ENCODE measurements around the gene GABRB2. TPM values are rescaled to one million over a fixed set of nuclear protein-coding genes. Genes with fewer than 3 reads are reported as not detected.

GABRB2 gene
- total RNA-seq, 1 donor = not detected

DNA sequence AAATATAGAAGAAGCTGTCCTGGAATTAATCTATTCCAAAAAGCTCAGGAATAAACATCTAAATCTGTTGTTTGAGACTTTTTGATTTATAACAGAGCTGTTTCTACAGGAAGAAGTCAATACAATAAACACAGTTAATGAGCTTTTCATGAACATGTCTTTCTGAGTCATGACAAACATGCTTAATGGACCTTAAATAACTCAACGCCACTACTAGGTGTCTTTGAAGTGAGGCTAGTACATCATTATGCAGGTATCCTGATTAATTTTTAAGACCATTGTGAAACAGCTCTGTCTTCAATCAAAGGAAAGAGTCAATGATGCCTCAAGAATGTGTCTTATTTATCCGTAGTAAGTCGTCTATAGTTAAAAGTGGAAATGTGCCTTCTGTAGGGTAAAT is 131.6 kb downstream of the GABRB2 start:
- Histone ChIP-seq H3K27me3 (ENCODE audit: insufficient read depth, low read length) (no peaks in the 10 kb centered on the region), H3K4me1 (ENCODE audit: insufficient read depth, low read length) (no peaks in the 10 kb centered on the region), H3K4me3 (ENCODE audit: low read length) (no peak overlapping the region), H3K9me3 (ENCODE audit: low read depth, low read length) (no peaks in the 10 kb centered on the region)

- no peaks in the 10 kb centered on the region for H3K9me3 ChIP-seq (ENCODE audit: low read depth, low read length)
- no peak overlapping the region for H3K4me3 ChIP-seq (ENCODE audit: low read length)
- H3K27me3 ChIP-seq (ENCODE audit: insufficient read depth, low read length) = no peaks in the 10 kb centered on the region
- no peaks in the 10 kb centered on the region for H3K4me1 ChIP-seq (ENCODE audit: insufficient read depth, low read length)
These were observed 132.5 kb downstream of the GABRB2 start for GRCh38 chr5:161414037-161414436.

DNA sequence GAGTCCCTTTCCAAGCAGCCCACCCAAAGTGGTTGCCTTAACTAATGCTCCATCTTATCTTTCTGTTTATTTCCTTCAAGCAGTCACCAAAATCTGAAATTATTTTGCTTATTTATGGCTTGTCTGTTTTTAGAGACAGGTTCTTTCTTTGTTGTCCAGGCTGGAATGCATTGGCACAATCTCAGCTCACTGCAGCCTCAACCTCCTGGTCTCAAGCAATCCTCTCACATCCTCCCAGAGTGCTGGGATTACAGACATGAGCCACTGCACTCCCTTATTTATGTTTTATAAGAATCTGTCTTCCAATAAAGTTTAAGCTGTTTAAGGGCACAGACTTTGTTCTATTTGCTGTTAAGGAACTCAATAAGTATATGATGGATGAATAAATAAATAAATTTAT is 133.7 kb downstream of the GABRB2 start:
- no peak overlapping the region for H3K4me3 ChIP-seq (ENCODE audit: low read length)
- H3K9me3 ChIP-seq (ENCODE audit: low read depth, low read length) = no peaks in the 10 kb centered on the region
- H3K27me3 ChIP-seq (ENCODE audit: insufficient read depth, low read length) = no peaks in the 10 kb centered on the region

GRCh38 chr5:161411156-161411555 is 135.4 kb downstream of the GABRB2 start:
- H3K4me1 ChIP-seq (ENCODE audit: insufficient read depth, low read length) = no peaks in the 10 kb centered on the region
- no peaks in the 10 kb centered on the region for H3K27me3 ChIP-seq (ENCODE audit: insufficient read depth, low read length)
- no peak overlapping the region for H3K4me3 ChIP-seq (ENCODE audit: low read length)
- H3K9me3 ChIP-seq (ENCODE audit: low read depth, low read length) = no peaks in the 10 kb centered on the region

More for the DNA sequence above, 133.7 kb downstream of the GABRB2 start:
- no peaks in the 10 kb centered on the region for H3K4me1 ChIP-seq (ENCODE audit: insufficient read depth, low read length)

- no peaks in the 10 kb centered on the region for H3K4me1 ChIP-seq (ENCODE audit: insufficient read depth, low read length)
- no peak overlapping the region for H3K4me3 ChIP-seq (ENCODE audit: low read length)
- no peaks in the 10 kb centered on the region for H3K9me3 ChIP-seq (ENCODE audit: low read depth, low read length)
- no peaks in the 10 kb centered on the region for H3K27me3 ChIP-seq (ENCODE audit: insufficient read depth, low read length)
These were observed 135.9 kb downstream of the GABRB2 start for GRCh38 chr5:161410640-161411039.

- Histone ChIP-seq H3K4me1 (ENCODE audit: insufficient read depth, low read length) (no peaks in the 10 kb centered on the region), H3K4me3 (ENCODE audit: low read length) (no peak overlapping the region), H3K27me3 (ENCODE audit: insufficient read depth, low read length) (no peaks in the 10 kb centered on the region), H3K9me3 (ENCODE audit: low read depth, low read length) (no peaks in the 10 kb centered on the region)
These were observed 137.1 kb downstream of the GABRB2 start for GRCh38 chr5:161409471-161409870.

- Histone ChIP-seq H3K9me3 (ENCODE audit: low read depth, low read length) (no peaks in the 10 kb centered on the region), H3K4me3 (ENCODE audit: low read length) (no peak overlapping the region), H3K27me3 (ENCODE audit: insufficient read depth, low read length) (no peaks in the 10 kb centered on the region)
These were observed 139.6 kb downstream of the GABRB2 start for GRCh38 chr5:161406880-161407279.

DNA sequence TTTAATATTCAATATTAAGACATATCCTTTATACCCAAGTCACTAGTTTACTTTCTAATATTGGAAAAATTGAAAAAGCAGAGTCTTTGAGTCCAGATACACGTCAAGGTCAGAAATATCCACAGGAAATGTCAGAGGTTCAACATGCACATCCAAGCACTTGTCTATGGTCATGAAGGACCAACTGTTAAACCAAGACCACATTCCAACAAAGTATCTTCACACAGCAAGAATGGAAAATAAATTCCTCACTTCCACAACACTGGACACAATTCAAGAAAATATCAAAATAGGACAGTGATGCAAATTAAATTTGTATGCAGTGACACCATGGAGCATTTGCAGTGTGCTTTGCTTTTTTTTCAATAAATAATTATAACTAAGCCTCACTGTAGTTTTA is 142.5 kb downstream of the GABRB2 start:
- H3K4me1 ChIP-seq (ENCODE audit: insufficient read depth, low read length) = no peaks in the 10 kb centered on the region
- no peaks in the 10 kb centered on the region for H3K9me3 ChIP-seq (ENCODE audit: low read depth, low read length)
- no peak overlapping the region for H3K4me3 ChIP-seq (ENCODE audit: low read length)
- H3K27me3 ChIP-seq (ENCODE audit: insufficient read depth, low read length) = no peaks in the 10 kb centered on the region

More at GRCh38 chr5:161406880-161407279, 139.6 kb downstream of the GABRB2 start:
- no peaks in the 10 kb centered on the region for H3K4me1 ChIP-seq (ENCODE audit: insufficient read depth, low read length)

DNA sequence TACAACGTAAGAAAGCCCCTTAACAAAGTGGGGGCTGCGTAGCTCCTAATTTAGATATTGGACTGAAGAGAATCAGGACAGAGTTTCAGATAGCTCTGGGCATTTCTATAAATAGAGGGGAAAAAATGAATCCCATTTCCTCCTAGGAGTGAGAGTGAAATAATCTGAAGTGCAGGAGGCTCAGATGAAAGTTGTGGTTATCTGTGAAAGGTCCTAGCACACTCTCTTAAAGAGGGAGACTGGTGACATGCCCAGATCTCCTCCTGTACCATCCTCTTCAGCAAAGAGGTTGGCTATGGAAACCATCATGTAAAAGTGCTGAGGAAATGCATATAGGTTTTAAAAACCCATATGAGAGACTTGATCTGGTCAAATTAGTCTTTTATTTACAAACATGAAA is 143.4 kb downstream of the GABRB2 start:
- no peaks in the 10 kb centered on the region for H3K4me1 ChIP-seq (ENCODE audit: insufficient read depth, low read length)
- H3K9me3 ChIP-seq (ENCODE audit: low read depth, low read length) = no peaks in the 10 kb centered on the region
- H3K4me3 ChIP-seq (ENCODE audit: low read length) = no peak overlapping the region
- H3K27me3 ChIP-seq (ENCODE audit: insufficient read depth, low read length) = no peaks in the 10 kb centered on the region

GRCh38 chr5:161400583-161400982 is 145.9 kb downstream of the GABRB2 start:
- H3K4me3 ChIP-seq (ENCODE audit: low read length) = no peak overlapping the region
- no peaks in the 10 kb centered on the region for H3K9me3 ChIP-seq (ENCODE audit: low read depth, low read length)
- H3K4me1 ChIP-seq (ENCODE audit: insufficient read depth, low read length) = no peaks in the 10 kb centered on the region

GRCh38 chr5:161399996-161400562 is 146.4 kb downstream of the GABRB2 start:
- Histone ChIP-seq H3K4me3 (ENCODE audit: low read length) (no peak overlapping the region), H3K9me3 (ENCODE audit: low read depth, low read length) (no peaks in the 10 kb centered on the region), H3K27me3 (ENCODE audit: insufficient read depth, low read length) (no peaks in the 10 kb centered on the region), H3K4me1 (ENCODE audit: insufficient read depth, low read length) (no peaks in the 10 kb centered on the region)

More at GRCh38 chr5:161400583-161400982, 145.9 kb downstream of the GABRB2 start:
- no peaks in the 10 kb centered on the region for H3K27me3 ChIP-seq (ENCODE audit: insufficient read depth, low read length)

GRCh38 chr5:161397448-161397847 is 149.1 kb downstream of the GABRB2 start:
- Histone ChIP-seq H3K9me3 (ENCODE audit: low read depth, low read length) (no peaks in the 10 kb centered on the region), H3K4me1 (ENCODE audit: insufficient read depth, low read length) (no peaks in the 10 kb centered on the region), H3K4me3 (ENCODE audit: low read length) (no peak overlapping the region), H3K27me3 (ENCODE audit: insufficient read depth, low read length) (no peaks in the 10 kb centered on the region)

- Histone ChIP-seq H3K4me1 (ENCODE audit: insufficient read depth, low read length) (no peaks in the 10 kb centered on the region), H3K4me3 (ENCODE audit: low read length) (no peak overlapping the region), H3K27me3 (ENCODE audit: insufficient read depth, low read length) (no peaks in the 10 kb centered on the region), H3K9me3 (ENCODE audit: low read depth, low read length) (no peaks in the 10 kb centered on the region)
These were observed 150.4 kb downstream of the GABRB2 start for GRCh38 chr5:161396171-161396570.

DNA sequence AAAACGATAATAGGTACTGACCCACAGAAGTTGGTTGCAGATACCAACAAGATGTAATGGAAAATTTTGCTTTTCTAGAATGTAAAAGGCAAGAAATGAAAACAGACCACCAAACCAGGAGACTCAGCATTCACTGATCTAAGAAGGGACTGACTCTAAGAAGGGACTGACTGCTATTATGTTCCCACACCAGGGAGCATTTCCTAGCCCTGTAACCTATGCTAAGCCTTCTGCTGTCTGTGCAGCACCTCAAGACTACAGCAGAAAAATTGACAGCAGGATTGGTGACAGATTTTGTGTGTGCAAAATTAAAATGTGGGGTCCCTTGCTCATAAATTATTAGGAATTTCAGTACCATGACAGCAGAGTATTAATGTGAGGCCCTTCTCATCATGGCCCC is 154.8 kb downstream of the GABRB2 start:
- Histone ChIP-seq H3K27me3 (ENCODE audit: insufficient read depth, low read length) (no peaks in the 10 kb centered on the region), H3K9me3 (ENCODE audit: low read depth, low read length) (no peaks in the 10 kb centered on the region), H3K4me3 (ENCODE audit: low read length) (no peak overlapping the region), H3K4me1 (ENCODE audit: insufficient read depth, low read length) (no peaks in the 10 kb centered on the region)

GRCh38 chr5:161391016-161391415 is 155.5 kb downstream of the GABRB2 start:
- no peak overlapping the region for H3K4me3 ChIP-seq (ENCODE audit: low read length)
- H3K9me3 ChIP-seq (ENCODE audit: low read depth, low read length) = no peaks in the 10 kb centered on the region
- no peaks in the 10 kb centered on the region for H3K4me1 ChIP-seq (ENCODE audit: insufficient read depth, low read length)
- no peaks in the 10 kb centered on the region for H3K27me3 ChIP-seq (ENCODE audit: insufficient read depth, low read length)

DNA sequence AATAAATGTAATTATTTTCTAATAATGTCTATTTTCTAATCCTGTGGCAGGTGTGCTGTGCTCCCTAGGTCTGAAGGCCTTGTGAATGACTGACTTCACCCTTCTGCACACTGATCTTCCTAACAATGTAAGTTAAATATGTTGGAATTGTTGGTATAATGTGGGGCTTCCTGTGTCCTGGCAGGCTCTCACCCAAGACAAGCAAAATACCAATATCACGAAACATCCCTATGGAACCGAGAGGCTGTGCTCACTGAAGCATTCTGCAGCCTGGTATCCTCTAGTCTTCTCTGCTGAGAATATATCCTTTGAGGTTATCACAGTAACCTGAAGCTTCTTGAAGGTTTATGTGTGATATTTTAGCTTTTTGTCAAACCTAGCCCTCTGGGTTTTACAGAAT is 159.4 kb downstream of the GABRB2 start:
- H3K27me3 ChIP-seq (ENCODE audit: insufficient read depth, low read length) = no peaks in the 10 kb centered on the region
- no peak overlapping the region for H3K4me3 ChIP-seq (ENCODE audit: low read length)
- H3K9me3 ChIP-seq (ENCODE audit: low read depth, low read length) = no peaks in the 10 kb centered on the region
- H3K4me1 ChIP-seq (ENCODE audit: insufficient read depth, low read length) = no peaks in the 10 kb centered on the region

Measured in mononuclear cell (primary cell).